ENCODE results near the gene TPRKB. TPM values are rescaled to one million over a fixed set of nuclear protein-coding genes. Genes with fewer than 3 reads are reported as not detected.
"Not testable (repeated sequence)": the region's sequence is repeated elsewhere in the genome, so short reads cannot be mapped to it uniquely, and the experiment has no call there.

The TPRKB gene
- total RNA-seq, result 21.4 TPM

DNA sequence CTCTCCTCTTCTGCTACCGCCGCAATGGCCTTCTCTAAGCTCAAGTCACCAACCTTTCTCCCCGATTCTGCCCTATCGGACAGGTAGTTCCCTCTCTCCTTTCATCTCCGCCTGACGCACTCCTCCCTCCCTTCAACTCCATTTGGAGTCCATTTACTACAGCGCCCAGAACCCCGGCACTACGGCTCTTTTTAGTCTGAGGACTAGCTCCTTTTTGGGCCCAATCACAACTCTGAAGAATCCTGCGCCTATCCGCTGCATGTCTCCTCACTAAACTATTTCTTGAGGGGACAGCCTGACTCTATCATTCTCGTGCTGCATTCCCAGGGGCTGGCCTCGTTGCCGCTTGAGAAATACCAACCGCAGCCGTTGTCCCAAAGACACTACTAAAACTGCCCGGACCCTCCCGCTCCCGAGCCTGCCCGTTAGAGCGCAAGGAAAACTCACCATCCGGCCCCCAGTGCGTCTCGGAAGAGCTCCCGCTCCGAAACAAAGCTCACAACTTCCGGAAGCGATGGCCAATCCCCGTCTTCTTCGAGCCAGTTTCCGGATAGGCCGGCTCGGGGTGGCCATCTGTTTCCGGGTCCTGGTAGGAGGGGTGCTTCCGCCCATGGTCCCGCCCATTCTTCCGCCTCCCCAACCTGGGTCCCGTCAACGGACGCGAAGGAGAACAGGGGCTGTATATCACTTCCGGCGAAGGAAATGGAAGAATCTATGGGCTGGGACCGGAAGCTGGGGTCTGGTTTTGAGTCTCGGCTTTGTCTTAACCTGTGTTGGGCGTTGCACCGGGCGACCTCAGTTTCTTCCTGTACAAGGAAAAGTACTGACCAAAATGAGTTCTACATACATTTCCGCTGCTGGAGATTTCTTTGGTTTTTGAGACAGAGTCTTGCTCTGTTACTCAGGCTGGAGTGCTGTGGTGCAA lies at the start of gene TPRKB:
Gene TPRKB, minus strand, starts transcription at position 491 of the 925 bp plus-strand sequence. CDS start 2,776 bp downstream, outside the sequence.
- H3K4me1 ChIP-seq (ENCODE audit: insufficient read depth, low read length), result peaks cover 13% of the 10 kb centered on the region
- no peaks in the 10 kb centered on the region for H3K27me3 ChIP-seq (ENCODE audit: insufficient read depth, low read length)
- peak within 1 kb of the TSS; percentile 96 for H3K4me3 ChIP-seq (ENCODE audit: low read length)
- H3K9me3 ChIP-seq (ENCODE audit: low read depth, low read length), result no peaks in the 10 kb centered on the region

DNA sequence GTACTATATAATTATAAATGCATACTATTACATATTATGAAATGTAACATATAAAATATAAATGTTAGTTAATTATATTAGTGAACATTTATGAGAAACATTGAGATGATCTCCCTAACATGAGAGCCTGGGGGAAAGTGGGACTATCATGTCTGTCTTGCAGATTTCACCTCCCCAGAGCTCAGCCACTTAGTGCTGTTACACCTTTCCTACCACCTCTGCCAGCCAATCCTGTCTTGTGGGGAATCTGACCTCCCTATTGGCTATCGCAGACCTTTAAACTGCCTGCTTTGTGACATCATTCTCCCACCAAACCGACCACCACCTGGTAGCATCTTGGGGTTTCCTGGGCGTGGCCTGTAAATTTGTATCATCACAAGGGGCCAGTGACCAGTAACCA lies 46.7 kb upstream of the TPRKB start, which contains the start of gene C2orf78:
Gene C2orf78, plus strand, starts transcription at position 301 of the 400 bp plus-strand sequence. CDS start 127 bp downstream, outside the sequence.
- not testable (repeated sequence) for H3K4me1 ChIP-seq (ENCODE audit: insufficient read depth, low read length); H3K4me3 ChIP-seq (ENCODE audit: low read length); H3K9me3 ChIP-seq (ENCODE audit: low read depth, low read length); H3K27me3 ChIP-seq (ENCODE audit: insufficient read depth, low read length)

DNA sequence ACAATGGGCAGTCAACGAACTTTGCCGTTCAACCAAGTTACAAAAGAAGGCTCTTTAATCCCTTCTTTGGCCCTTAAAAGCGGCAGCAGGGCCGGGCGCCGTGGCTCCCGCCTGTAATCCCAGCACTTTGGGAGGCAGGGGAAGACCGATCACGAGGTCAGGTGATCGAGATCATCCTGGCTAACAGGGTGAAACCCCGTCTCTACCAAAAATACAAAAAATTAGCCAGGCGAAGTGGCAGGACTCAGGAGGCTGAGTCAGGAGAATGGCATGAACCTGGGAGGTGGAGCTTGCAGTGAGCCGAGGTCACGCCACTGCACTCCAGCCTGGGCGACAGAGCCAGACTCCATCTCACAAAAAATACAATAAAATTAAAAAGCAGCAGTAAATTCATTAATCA lies 46.3 kb upstream of the TPRKB start:
- not testable (repeated sequence) for H3K9me3 ChIP-seq (ENCODE audit: low read depth, low read length)

DNA sequence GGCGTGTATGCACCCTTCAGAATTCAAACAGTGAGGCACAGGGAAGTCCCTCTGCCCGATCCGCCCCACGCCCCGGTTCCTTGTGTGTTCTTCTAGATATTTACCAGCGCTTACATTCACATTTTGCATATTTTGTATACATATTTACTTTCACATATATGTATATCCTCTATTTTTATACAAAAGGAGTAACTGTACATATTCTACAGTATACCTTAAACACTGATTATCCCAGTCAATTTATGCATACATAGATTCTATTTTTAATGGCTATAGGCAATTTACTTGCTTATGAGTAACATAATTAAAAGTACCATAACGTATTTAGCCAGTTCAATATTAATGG lies 43.1 kb upstream of the TPRKB start:
- no peaks in the 10 kb centered on the region for H3K27me3 ChIP-seq (ENCODE audit: insufficient read depth, low read length)

More for the DNA sequence above, 46.3 kb upstream of the TPRKB start:
- not testable (repeated sequence) for H3K4me3 ChIP-seq (ENCODE audit: low read length); H3K27me3 ChIP-seq (ENCODE audit: insufficient read depth, low read length)
- peaks cover 10% of the 10 kb centered on the region for H3K4me1 ChIP-seq (ENCODE audit: insufficient read depth, low read length)

DNA sequence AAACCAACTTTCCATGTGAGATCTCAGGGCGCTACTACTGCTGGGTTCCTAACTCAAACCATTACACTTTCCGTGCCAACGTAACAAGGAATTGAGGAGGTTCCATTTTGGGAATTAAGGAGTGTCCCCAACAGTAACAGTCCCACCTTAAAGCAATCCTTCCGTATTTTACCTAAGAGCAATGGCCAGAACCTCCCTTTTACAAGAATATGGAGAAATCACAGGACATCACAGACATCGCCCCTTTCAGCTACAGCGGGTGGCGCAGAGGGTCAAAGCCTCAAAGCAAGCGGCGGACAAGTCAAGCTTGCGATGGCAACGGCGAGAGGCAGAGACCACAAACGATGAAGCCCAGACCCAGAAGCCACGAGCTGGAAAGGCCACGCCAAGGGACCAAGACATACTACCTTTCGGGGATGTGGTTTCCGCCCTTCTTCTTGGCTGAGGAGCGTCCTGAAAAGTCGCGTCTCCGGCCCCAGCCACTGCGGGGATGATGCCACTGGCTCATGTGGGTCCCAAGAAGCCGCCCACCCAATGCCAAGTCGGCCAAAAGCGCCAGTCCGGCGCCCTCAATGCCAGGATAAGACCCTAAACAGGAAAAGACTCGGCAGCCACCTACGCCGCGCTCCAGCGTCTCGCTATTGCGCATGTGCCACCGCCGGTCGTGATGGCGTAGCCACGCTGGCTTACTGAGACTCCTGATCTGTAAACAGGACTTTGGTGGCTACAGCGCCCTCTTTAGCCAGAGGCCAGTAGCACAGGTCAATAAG lies 42.5 kb upstream of the TPRKB start, which contains the start of gene DUSP11:
Gene DUSP11, minus strand, starts transcription at position 637 of the 770 bp plus-strand sequence. Its CDS starts 129 bp downstream, at position 508.
- H3K4me3 ChIP-seq (ENCODE audit: low read length), result peak within 1 kb of the TSS; percentile 71
- peaks cover 13% of the 10 kb centered on the region for H3K4me1 ChIP-seq (ENCODE audit: insufficient read depth, low read length)
- no peaks in the 10 kb centered on the region for H3K27me3 ChIP-seq (ENCODE audit: insufficient read depth, low read length)
- H3K9me3 ChIP-seq (ENCODE audit: low read depth, low read length), result no peaks in the 10 kb centered on the region

More for the DNA sequence above, 43.1 kb upstream of the TPRKB start:
- no peaks in the 10 kb centered on the region for H3K9me3 ChIP-seq (ENCODE audit: low read depth, low read length)
- peaks cover 13% of the 10 kb centered on the region for H3K4me1 ChIP-seq (ENCODE audit: insufficient read depth, low read length)
- H3K4me3 ChIP-seq (ENCODE audit: low read length), result peak overlapping the region; percentile 71

DNA sequence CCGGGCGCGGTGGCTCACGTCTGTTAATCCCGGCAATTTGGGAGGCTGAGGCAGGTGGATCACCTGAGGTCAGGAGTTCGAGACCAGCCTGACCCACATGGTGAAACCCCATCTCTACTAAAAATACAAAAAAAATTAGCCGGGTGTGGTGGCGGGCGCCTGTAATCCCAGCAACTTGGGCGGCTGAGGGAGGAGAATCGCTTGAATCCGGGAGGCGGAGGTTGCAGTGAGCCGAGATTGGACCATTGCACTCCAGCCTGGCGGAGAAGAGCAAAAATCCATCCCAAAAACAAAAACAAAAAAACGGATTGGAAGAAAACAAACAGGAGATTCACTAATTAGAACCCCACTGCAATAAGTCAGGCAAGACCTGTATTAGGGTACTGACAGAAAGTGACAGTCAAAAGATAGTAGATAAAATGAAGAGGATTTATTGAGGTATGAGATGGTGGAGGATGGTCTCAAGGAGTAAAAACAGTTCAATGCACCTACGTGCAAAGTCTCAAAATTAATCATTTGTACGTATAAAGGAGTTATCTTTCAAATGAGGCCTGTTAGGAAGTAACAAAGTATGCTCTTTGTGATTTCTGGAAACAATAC lies 41.8 kb upstream of the TPRKB start:
- not testable (repeated sequence) for H3K27me3 ChIP-seq (ENCODE audit: insufficient read depth, low read length); H3K9me3 ChIP-seq (ENCODE audit: low read depth, low read length)
- peaks cover 13% of the 10 kb centered on the region for H3K4me1 ChIP-seq (ENCODE audit: insufficient read depth, low read length)
- peak overlapping the region; percentile 71 for H3K4me3 ChIP-seq (ENCODE audit: low read length)

DNA sequence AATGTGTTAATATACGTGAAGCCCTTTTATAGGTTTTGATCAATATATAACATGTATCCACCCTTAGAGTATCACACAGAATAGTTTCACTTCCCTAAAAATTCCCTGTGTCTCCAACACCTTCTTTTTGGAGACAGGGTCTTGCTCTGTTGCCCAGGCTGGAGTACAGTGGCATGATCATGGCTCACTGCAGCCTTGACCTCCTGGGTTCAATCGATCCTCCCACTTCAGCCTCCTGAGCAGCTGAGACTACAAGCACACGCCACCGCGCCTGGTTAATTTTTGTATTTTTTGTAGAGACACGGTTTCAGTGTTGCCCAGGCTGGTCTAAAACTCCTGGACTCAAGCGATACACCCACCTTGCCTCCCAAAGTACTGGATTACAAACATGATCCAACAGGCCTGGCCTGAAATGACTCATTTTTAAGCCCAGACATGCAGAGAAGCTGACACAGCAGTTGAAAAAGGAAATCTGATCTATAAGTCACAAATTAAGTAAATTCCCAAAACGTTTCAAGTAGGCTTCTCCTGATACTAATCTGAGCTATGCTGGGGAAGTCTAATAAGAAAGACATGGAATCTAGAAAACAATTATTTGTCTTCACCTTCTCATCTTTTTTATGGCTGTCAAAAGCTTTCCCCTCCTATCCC lies 39.8 kb upstream of the TPRKB start:
- Histone ChIP-seq H3K4me1 (ENCODE audit: insufficient read depth, low read length) (peaks cover 13% of the 10 kb centered on the region), H3K4me3 (ENCODE audit: low read length) (no peak overlapping the region), H3K9me3 (ENCODE audit: low read depth, low read length) (no peaks in the 10 kb centered on the region), H3K27me3 (ENCODE audit: insufficient read depth, low read length) (no peaks in the 10 kb centered on the region)

DNA sequence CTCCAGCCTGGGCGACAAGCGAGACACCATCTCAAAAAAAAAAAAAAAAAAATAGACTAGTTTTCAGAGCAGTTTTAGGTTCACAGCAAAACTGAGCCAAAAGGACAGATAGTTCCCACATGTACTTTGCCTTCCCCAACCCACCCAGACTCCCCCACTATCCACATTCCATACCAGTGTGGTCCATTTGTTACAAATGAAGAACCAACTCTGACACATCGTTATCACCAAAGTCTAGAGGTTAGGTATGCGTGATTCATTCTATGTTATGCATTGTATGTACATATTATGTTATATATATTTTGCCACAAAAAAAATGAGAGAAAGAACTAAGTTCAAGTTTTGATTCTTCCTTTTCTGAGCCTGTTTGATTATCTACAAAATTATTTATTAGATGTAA lies 39.2 kb upstream of the TPRKB start:
- Histone ChIP-seq H3K4me3 (ENCODE audit: low read length) (no peak overlapping the region), H3K4me1 (ENCODE audit: insufficient read depth, low read length) (peaks cover 13% of the 10 kb centered on the region), H3K9me3 (ENCODE audit: low read depth, low read length) (no peaks in the 10 kb centered on the region), H3K27me3 (ENCODE audit: insufficient read depth, low read length) (no peaks in the 10 kb centered on the region)

DNA sequence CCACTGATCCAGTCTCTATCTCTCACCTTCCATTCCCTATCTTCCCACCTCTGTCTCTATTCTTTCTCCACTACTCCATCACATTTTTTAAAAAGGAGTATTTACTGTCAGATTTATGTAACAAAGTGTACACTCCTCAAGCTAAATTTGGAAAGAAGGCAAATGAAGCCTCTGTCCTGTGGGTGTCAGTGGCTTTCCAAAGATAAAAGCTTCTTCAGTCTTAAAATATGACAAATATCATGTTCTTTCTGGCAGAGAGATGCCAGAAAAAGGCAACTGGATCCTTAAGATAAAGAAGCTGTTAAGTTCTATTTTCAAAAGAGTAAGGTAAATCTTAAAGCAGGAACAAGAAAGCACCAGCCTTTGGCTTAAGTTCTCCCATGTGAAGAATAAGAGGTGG lies 35.7 kb upstream of the TPRKB start:
- Histone ChIP-seq H3K9me3 (ENCODE audit: low read depth, low read length) (no peaks in the 10 kb centered on the region), H3K27me3 (ENCODE audit: insufficient read depth, low read length) (no peaks in the 10 kb centered on the region), H3K4me1 (ENCODE audit: insufficient read depth, low read length) (no peaks in the 10 kb centered on the region), H3K4me3 (ENCODE audit: low read length) (no peak overlapping the region)

DNA sequence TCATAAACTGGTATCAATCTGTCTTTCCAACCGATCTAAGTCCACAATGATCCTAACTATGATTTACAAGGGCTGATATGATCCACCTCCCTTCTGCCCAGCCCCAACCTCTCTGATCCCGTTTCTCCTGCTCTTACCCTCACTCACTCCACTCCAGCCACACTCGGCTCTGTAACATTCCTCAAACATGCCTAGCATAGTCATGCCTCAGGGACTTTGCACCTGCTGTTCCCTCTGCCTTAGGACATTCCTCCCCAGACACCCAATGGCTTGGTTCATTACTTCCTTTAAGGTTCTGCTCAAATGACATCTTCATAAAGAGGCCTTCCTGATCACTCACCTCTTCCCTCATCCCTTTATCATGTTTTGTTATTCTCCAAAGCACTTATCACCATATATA lies 33.6 kb upstream of the TPRKB start:
- Histone ChIP-seq H3K9me3 (ENCODE audit: low read depth, low read length) (no peaks in the 10 kb centered on the region), H3K27me3 (ENCODE audit: insufficient read depth, low read length) (no peaks in the 10 kb centered on the region), H3K4me3 (ENCODE audit: low read length) (no peak overlapping the region), H3K4me1 (ENCODE audit: insufficient read depth, low read length) (no peaks in the 10 kb centered on the region)

DNA sequence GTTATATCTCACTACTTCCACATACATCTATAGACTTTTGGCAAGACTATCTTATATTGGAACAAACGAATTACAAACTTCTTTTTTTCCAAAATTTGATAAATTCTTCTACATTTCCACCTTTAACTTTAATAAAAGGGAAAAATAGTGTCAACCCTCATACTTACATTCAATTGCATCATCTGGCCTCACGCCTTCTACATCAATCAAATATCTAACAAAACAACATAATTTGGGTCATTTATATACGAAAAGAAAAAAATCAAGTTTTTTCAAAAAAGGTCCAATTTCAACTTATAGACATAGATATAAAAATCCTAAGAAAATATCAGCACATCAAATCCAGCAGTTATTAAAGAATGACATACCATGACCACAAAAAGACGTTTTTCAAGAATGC lies 29.8 kb upstream of the TPRKB start:
- no peaks in the 10 kb centered on the region for H3K9me3 ChIP-seq (ENCODE audit: low read depth, low read length)
- no peaks in the 10 kb centered on the region for H3K4me1 ChIP-seq (ENCODE audit: insufficient read depth, low read length)
- no peaks in the 10 kb centered on the region for H3K27me3 ChIP-seq (ENCODE audit: insufficient read depth, low read length)
- no peak overlapping the region for H3K4me3 ChIP-seq (ENCODE audit: low read length)

DNA sequence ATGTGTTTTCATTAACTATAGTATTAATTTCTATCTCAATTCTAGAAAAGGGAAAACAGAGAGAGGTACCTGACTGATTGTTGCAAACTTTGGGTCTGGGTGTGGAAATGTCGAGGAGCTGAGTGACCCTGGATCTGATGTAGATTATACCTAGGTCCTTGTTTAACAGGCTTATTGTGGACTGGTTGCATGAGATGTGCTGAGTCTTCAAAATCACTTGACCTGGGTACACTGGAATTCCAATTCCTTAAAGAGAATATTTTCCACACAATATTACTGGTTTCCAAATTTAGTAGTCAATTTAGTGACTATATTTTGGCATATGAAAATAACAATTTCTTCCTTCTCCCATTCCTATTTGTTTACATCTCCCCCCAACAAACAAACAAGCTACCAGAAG lies 29.2 kb upstream of the TPRKB start:
- no peak overlapping the region for H3K4me3 ChIP-seq (ENCODE audit: low read length)
- no peaks in the 10 kb centered on the region for H3K4me1 ChIP-seq (ENCODE audit: insufficient read depth, low read length)
- no peaks in the 10 kb centered on the region for H3K9me3 ChIP-seq (ENCODE audit: low read depth, low read length)
- no peaks in the 10 kb centered on the region for H3K27me3 ChIP-seq (ENCODE audit: insufficient read depth, low read length)

DNA sequence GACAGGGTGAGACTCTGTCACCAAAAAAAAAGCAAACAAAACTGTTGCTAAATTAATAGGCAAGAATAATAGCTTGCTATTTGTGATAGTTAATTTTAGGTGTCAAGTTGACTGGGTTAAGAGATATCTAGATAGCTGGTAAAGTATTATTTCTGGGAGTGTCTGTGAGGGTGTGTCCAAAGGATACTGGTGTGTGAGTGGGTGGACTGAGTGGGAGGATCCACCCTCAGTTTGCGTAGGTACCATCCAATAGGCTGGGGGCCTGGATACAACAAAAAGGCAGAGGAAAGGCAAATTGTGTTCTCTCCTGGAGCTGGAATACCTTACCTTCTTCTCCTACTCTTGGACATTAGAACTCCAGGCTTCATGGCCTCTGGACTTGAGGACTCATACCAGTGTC lies 27.8 kb upstream of the TPRKB start:
- H3K27me3 ChIP-seq (ENCODE audit: insufficient read depth, low read length), result no peaks in the 10 kb centered on the region
- no peaks in the 10 kb centered on the region for H3K4me1 ChIP-seq (ENCODE audit: insufficient read depth, low read length)
- no peaks in the 10 kb centered on the region for H3K9me3 ChIP-seq (ENCODE audit: low read depth, low read length)
- no peak overlapping the region for H3K4me3 ChIP-seq (ENCODE audit: low read length)

DNA sequence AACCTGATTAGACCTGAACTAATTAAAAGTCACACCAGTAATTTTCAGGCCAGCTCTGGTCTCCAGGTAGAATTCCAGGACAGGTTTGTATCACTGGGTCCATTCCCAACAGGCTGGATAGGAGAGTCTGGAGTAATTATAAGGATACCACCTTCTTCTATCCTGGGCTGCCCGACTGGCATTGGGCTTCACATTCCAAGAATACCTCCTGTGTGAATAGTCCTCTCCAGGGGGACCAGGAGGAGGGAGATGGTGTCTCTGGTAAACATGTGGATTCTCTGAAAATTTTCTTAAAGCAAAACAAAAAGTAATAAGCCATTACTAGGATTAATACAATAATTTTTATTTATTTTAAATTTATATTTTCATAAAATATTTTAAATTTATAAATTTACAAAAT lies 25.4 kb upstream of the TPRKB start:
- no peaks in the 10 kb centered on the region for H3K9me3 ChIP-seq (ENCODE audit: low read depth, low read length)
- H3K4me3 ChIP-seq (ENCODE audit: low read length), result no peak overlapping the region
- H3K27me3 ChIP-seq (ENCODE audit: insufficient read depth, low read length), result no peaks in the 10 kb centered on the region
- no peaks in the 10 kb centered on the region for H3K4me1 ChIP-seq (ENCODE audit: insufficient read depth, low read length)

Measured in mononuclear cell (primary cell).